Measurements from ENCODE around the gene NRARP. TPM values are rescaled to one million over a fixed set of nuclear protein-coding genes. Genes with fewer than 3 reads are reported as not detected.

Gene NRARP
- total RNA-seq, 1 donor from 2014 or later, result 1.8 TPM

GRCh38 chr9:137299938-137300337 is 2.1 kb downstream of the NRARP start:
- intact Hi-C loops (cut with micrococcal nuclease), result loop anchor here (5.0 to 10.0 kb wide), 2 partner anchors 235 to 307 kb away; partner anchors contain the start of gene ARRDC1

DNA sequence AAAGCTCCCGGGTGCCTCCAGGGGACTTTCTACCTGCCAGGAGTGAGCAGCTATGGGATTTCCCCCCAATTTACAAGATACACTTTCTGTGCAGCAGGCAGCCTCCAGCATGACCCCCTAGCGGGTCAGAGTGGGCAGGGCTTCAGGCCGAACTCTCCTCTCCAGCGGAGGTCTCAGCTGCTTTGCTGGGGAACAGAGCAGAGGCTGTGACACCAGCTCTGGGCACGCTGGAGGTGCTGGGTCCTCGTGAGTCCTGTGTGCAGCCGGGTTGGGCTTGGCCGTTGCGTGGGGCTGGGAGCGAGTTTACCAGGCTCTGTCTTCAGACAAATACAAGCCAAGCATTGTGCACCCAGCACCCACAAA is 2.9 kb downstream of the NRARP start:
- intact Hi-C loops (cut with micrococcal nuclease), result loop anchor here (10.0 kb wide), 1 partner anchor 236 kb away; no protein-coding TSS in a partner anchor

DNA sequence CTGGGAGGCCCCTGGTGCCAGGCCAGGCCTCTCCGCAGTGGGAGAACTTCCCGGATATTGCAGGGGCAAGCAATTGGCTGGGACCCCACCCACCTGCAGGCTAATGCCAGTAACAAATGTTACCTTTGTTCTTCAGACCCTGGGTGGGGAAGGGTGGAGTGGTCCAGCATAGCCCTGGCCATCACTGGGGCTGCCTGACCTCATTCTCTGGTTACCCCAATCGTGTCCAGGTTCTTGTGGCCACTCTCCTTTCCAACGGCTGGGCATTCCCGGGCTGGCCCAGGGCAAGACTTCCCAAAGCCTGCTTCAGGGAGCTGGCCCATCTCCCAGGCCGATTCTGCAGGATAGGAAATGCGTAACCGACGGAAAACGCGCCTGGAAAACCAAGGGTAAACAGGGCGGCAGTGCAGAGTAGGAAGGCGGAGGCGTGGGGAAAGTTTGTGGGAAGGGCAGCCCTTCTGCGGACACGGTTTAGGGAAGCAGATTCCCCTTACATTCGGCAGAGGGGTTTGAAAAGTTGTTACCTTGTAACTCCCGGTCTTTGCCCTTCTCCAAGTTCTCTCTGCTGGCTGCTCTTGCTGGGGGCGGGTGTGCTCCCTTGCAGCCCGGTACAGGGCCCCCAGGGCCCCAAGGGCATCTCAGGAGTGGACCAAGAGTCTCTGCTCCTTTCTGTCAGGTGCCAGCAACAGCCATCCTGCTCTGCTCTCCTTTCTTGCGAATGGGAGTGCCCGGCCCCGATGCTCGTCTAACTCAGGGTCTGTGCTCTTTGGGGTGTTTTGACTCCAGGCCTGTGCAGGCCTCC is 3.5 kb downstream of the NRARP start:
- intact Hi-C loops (cut with micrococcal nuclease), result loop anchor here (10.0 kb wide), 1 partner anchor 236 kb away; no protein-coding TSS in a partner anchor

DNA sequence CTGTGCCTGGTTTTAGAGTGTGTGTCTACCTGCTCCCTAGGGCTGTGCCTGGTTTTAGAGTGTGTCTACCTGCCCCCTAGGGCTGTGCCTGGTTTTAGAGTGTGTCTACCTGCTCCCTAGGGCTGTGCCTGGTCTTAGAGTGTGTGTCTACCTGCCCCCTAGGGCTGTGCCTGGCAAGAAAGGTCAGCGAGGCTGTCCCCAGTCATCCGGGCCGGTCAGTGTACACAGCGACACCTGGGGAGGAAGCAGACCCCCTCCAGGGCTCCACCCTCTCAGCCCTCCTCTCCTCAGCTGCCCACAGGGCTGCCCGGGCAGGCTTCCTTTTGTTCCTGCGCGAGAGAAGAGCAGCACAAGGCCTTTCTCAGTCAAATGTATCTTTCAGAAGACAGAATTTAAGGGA is 4.1 kb downstream of the NRARP start:
- intact Hi-C loops (cut with micrococcal nuclease), result loop anchor here (10.0 kb wide), 1 partner anchor 237 kb away; no protein-coding TSS in a partner anchor

- intact Hi-C loops (cut with micrococcal nuclease), result loop anchor here (10.0 kb wide), 1 partner anchor 238 kb away; no protein-coding TSS in a partner anchor
Observed at GRCh38 chr9:137296670-137297664, 5.1 kb downstream of the NRARP start.

GRCh38 chr9:137295849-137296669 is 6.0 kb downstream of the NRARP start:
- intact Hi-C loops (cut with micrococcal nuclease), result loop anchor here (1.0 to 10.0 kb wide), 2 partner anchors 111 to 239 kb away; no protein-coding TSS in a partner anchor

DNA sequence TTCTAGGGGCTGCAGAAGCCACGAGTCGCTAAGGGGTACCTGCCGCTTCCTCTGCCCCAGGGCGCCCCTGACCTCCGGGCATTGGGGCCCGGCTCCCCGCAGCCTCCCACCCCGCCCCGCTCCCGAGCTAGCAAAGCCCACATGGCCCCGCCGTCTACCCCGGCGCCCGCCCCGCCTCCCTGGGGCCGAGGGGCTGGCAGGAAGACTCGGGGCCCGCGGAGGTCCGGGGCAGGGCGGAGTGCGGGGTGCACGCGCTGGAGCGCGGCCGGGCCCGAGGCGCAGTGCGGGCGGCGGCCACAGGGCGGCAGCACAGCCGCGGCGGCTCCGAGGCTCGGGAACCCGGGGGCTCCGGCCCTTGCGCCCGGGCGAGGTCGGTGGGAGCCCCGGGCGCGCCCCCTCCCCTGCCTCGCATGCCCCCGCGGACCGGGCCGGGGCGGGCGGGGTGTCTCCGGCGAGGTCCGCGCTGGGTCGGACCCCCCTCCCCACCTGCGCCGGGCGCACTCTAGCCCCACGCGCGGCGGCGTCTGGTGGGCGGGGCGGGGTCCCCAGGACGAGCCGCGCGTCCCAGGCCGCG is 6.7 kb downstream of the NRARP start:
- intact Hi-C loops (cut with micrococcal nuclease), result loop anchor here (1.0 to 10.0 kb wide), 2 partner anchors 112 to 239 kb away; no protein-coding TSS in a partner anchor

- intact Hi-C loops (cut with micrococcal nuclease), result loop anchor here (1.0 to 10.0 kb wide), 4 partner anchors 8 to 240 kb away; partner anchors contain the start of gene NRARP
Observed at GRCh38 chr9:137294681-137295237, 7.3 kb downstream of the NRARP start.

- intact Hi-C loops (cut with micrococcal nuclease), result loop anchor here (1.0 to 10.0 kb wide), 3 partner anchors 8 to 241 kb away; partner anchors contain the start of gene NRARP
Observed at GRCh38 chr9:137294091-137294680, 7.9 kb downstream of the NRARP start.

GRCh38 chr9:137293482-137294090 is 8.5 kb downstream of the NRARP start:
- intact Hi-C loops (cut with micrococcal nuclease), result loop anchor here (1.0 to 10.0 kb wide), 3 partner anchors 9 to 241 kb away; partner anchors contain the start of gene NRARP

GRCh38 chr9:137293094-137293481 is 9.0 kb downstream of the NRARP start:
- intact Hi-C loops (cut with micrococcal nuclease), result loop anchor here (10.0 kb wide), 1 partner anchor 242 kb away; no protein-coding TSS in a partner anchor

GRCh38 chr9:137286975-137287383 is 15.1 kb downstream of the NRARP start:
- intact Hi-C loops (cut with micrococcal nuclease), result no loop called here

- intact Hi-C loops (cut with micrococcal nuclease), result no loop called here
Observed at GRCh38 chr9:137281345-137282116, 20.5 kb downstream of the NRARP start.

- intact Hi-C loops (cut with micrococcal nuclease), result no loop called here
Observed at GRCh38 chr9:137280474-137281344, 21.4 kb downstream of the NRARP start.

- intact Hi-C loops (cut with micrococcal nuclease), result no loop called here
Observed at GRCh38 chr9:137279741-137280473, 22.2 kb downstream of the NRARP start.
